ENCODE results near the gene SPOCK3.

DNA sequence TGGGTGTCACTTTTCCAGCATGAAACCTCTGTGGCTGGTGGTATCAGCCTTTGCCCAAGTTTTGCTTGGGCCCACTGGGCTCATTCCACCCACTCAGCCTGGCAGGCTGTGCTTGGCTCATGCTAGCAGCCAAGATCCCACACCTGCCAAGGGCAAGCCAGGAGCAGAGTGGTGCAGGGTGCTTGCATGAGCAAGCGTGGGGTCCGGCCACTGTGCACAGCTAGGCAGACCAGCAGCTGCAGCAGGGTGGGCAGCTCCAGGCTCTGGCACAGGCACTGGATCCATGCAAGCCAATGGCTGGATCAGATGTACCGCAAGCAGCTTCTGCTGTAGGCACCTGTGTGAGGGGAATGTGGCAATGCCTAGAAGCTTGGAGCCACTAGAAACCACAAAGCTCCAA is 253.9 kb downstream of the SPOCK3 start:
- TF ChIP-seq, protein P1, sequence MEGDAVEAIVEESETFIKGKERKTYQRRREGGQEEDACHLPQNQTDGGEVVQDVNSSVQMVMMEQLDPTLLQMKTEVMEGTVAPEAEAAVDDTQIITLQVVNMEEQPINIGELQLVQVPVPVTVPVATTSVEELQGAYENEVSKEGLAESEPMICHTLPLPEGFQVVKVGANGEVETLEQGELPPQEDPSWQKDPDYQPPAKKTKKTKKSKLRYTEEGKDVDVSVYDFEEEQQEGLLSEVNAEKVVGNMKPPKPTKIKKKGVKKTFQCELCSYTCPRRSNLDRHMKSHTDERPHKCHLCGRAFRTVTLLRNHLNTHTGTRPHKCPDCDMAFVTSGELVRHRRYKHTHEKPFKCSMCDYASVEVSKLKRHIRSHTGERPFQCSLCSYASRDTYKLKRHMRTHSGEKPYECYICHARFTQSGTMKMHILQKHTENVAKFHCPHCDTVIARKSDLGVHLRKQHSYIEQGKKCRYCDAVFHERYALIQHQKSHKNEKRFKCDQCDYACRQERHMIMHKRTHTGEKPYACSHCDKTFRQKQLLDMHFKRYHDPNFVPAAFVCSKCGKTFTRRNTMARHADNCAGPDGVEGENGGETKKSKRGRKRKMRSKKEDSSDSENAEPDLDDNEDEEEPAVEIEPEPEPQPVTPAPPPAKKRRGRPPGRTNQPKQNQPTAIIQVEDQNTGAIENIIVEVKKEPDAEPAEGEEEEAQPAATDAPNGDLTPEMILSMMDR (IDR thresholded peaks at IDR 0.05) = no peak
- no peak for TF ChIP-seq POLR2A (IDR thresholded peaks at IDR 0.05)
